Measurements from ENCODE around the gene CTNNA1. TPM values are rescaled to one million over a fixed set of nuclear protein-coding genes. Genes with fewer than 3 reads are reported as not detected.

The CTNNA1 gene
- polyA plus RNA-seq, 3 donors: 56.6 to 84.5 (median 66.2) TPM

- Mint-ChIP-seq H3K36me3 (peaks cover 9 to 17% of the 10 kb centered on the region in 2 donors), H3K9me3 (no peaks in the 10 kb centered on the region), H3K4me1 (peaks cover 4% of the 10 kb centered on the region), H3K27me3 (ENCODE audit: low read depth in 3 of 3) (peaks cover 0 to 1% (median 0%) of the 10 kb centered on the region in 3 donors), H3K4me3 (no peak overlapping the region), H3K27ac (no peak overlapping the region)
- Histone ChIP-seq H3K27ac (ENCODE audit: low read depth in 1 of 2, low read length in 2 of 2) (no peak overlapping the region), H3K36me3 (replicated peaks in 1 of 2; ENCODE audit: control insufficient read depth in 1 of 2, insufficient read depth in 2 of 2, low read length in 2 of 2) (no peaks in the 10 kb centered on the region), H4K20me1 (ENCODE audit: insufficient read depth, low read length) (no peaks in the 10 kb centered on the region), H3K4me3 (replicated peaks in 1 of 3; ENCODE audit: low read depth in 2 of 3, low read length in 3 of 3) (no peak overlapping the region), H3K79me2 (ENCODE audit: insufficient read depth, low read length) (no peaks in the 10 kb centered on the region), H3K9me3 (replicated peaks in 1 of 2; ENCODE audit: control insufficient read depth in 1 of 2, insufficient read depth in 1 of 2, low read length in 2 of 2) (no peaks in the 10 kb centered on the region), H3K27me3 (ENCODE audit: control insufficient read depth in 2 of 2, insufficient read depth in 2 of 2, low read length in 2 of 2) (no peaks in the 10 kb centered on the region), H3K9ac (ENCODE audit: insufficient read depth, low read length, poor library complexity, severe bottlenecking) (no peak overlapping the region), H3K4me1 (ENCODE audit: control insufficient read depth in 1 of 2, insufficient read depth in 2 of 2, low read length in 2 of 2) (no peaks in the 10 kb centered on the region), H3K4me2 (replicated peaks; ENCODE audit: extremely low read depth, low read length, poor library complexity, severe bottlenecking) (no peak overlapping the region), H2AFZ (ENCODE audit: insufficient read depth, low read depth, low read length, poor library complexity, severe bottlenecking) (no peak overlapping the region)
- TF ChIP-seq, protein P1, sequence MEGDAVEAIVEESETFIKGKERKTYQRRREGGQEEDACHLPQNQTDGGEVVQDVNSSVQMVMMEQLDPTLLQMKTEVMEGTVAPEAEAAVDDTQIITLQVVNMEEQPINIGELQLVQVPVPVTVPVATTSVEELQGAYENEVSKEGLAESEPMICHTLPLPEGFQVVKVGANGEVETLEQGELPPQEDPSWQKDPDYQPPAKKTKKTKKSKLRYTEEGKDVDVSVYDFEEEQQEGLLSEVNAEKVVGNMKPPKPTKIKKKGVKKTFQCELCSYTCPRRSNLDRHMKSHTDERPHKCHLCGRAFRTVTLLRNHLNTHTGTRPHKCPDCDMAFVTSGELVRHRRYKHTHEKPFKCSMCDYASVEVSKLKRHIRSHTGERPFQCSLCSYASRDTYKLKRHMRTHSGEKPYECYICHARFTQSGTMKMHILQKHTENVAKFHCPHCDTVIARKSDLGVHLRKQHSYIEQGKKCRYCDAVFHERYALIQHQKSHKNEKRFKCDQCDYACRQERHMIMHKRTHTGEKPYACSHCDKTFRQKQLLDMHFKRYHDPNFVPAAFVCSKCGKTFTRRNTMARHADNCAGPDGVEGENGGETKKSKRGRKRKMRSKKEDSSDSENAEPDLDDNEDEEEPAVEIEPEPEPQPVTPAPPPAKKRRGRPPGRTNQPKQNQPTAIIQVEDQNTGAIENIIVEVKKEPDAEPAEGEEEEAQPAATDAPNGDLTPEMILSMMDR (IDR thresholded peaks at IDR 0.05): no peak
- intact Hi-C loops (cut with micrococcal nuclease): no loop called here
- no CpG with 5 or more reads among the region's 1 CpG for WGBS (ENCODE audit: insufficient coverage)
- DNase-seq: no peak
Observed at GRCh38 chr5:138978581-138978980, 225.4 kb downstream of the CTNNA1 start.

DNA sequence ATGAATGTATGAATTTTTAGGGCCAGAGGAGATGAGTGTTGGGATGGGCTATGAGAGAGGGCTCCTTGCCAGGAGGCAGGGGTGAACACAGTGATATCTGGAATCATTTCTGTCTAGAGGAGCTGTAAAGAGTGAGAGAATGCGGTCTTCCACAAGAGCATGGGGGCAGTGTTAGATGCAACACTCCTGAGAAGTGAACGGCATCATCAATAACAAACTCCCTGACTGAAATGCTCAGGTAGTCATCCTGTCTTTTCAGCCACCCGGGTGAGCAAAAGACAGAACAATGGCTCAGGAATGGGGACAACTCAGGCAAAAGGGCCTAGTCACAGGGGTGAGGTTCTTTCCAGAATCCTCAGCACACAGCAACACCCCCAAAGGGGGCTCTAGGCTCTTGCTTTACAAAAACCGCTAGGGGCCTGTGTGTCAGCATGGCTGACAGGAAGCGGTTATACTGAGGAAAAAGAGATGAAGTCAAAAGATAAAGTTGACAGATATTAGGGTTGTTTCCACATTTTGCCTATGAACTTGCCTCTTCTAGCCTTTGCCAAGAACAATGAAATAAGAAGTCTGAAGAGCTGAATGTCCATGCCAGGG, 226.6 kb downstream of the CTNNA1 start:
- Mint-ChIP-seq H3K27me3 (ENCODE audit: low read depth in 3 of 3) (peaks cover 0 to 1% (median 1%) of the 10 kb centered on the region in 3 donors), H3K9me3 (no peaks in the 10 kb centered on the region), H3K36me3 (peaks cover 12 to 19% of the 10 kb centered on the region in 2 donors), H3K4me3 (no peak overlapping the region), H3K27ac (no peak overlapping the region), H3K4me1 (peaks cover 4% of the 10 kb centered on the region)
- H3K4me1 ChIP-seq (ENCODE audit: control insufficient read depth in 1 of 2, insufficient read depth in 2 of 2, low read length in 2 of 2): no peaks in the 10 kb centered on the region
- no peak overlapping the region for H3K9ac ChIP-seq (ENCODE audit: insufficient read depth, low read length, poor library complexity, severe bottlenecking)
- H3K4me3 ChIP-seq (replicated peaks in 1 of 3; ENCODE audit: low read depth in 2 of 3, low read length in 3 of 3): no peak overlapping the region
- 29% methylated on average over 2 of the region's 5 CpGs for WGBS (ENCODE audit: insufficient coverage)
- DNase-seq: no peak
- intact Hi-C loops (cut with micrococcal nuclease): no loop called here
- H3K27me3 ChIP-seq (ENCODE audit: control insufficient read depth in 2 of 2, insufficient read depth in 2 of 2, low read length in 2 of 2): no peaks in the 10 kb centered on the region
- H3K27ac ChIP-seq (ENCODE audit: low read depth in 1 of 2, low read length in 2 of 2): no peak overlapping the region
- H3K36me3 ChIP-seq (replicated peaks in 1 of 2; ENCODE audit: control insufficient read depth in 1 of 2, insufficient read depth in 2 of 2, low read length in 2 of 2): no peaks in the 10 kb centered on the region
- TF ChIP-seq, protein P1 (IDR thresholded peaks at IDR 0.05): no peak
- H3K79me2 ChIP-seq (ENCODE audit: insufficient read depth, low read length): no peaks in the 10 kb centered on the region
- no peaks in the 10 kb centered on the region for H4K20me1 ChIP-seq (ENCODE audit: insufficient read depth, low read length)
- no peak overlapping the region for H3K4me2 ChIP-seq (replicated peaks; ENCODE audit: extremely low read depth, low read length, poor library complexity, severe bottlenecking)
- no peaks in the 10 kb centered on the region for H3K9me3 ChIP-seq (replicated peaks in 1 of 2; ENCODE audit: control insufficient read depth in 1 of 2, insufficient read depth in 1 of 2, low read length in 2 of 2)
- no peak overlapping the region for H2AFZ ChIP-seq (ENCODE audit: insufficient read depth, low read depth, low read length, poor library complexity, severe bottlenecking)

Data from CD14-positive monocyte (primary cell).